A673 (cell line): ENCODE data around the gene MMS22L. TPM values are rescaled to one million over a fixed set of nuclear protein-coding genes. Genes with fewer than 3 reads are reported as not detected.

Experiments
- BruUV-seq: library from RNA; stranded (reverse); fragments of 400-500 nt; replicated peaks from 2 replicates; lab custom pipeline; 2021; lab: Mats Ljungman, UMichigan
- CTCF ChIA-PET: fragments of 300-600 bp; sonication (Branson Sonifier 250); formaldehyde crosslinking; loops from one replicate; lab custom pipeline; 2022; ENCODE audit warnings: antibody characterized with exemption; lab: Charles Lee
- POLR2A ChIA-PET: fragments of 300-600 bp; sonication (Branson Sonifier 250); formaldehyde crosslinking; loops from one replicate; lab custom pipeline; 2022; ENCODE audit warnings: antibody characterized with exemption; ENCODE audit not compliant: low non-redundant PET; lab: Charles Lee
- DNase-seq: peaks from one replicate; pipeline ENCODE4 v3.0.0-alpha.2; 2015; ENCODE audit warnings: low spot score
- H3K27ac ChIP-seq: fragments of 200-600 bp; sonication (generic); 2 replicates; pipeline ENCODE4 v1.5.1; 2016; ENCODE audit warnings: mixed run types, low read depth, mild to moderate bottlenecking, mixed read lengths, antibody characterized with exemption, low read length; ENCODE audit not compliant: poor library complexity, severe bottlenecking
- H3K27me3 ChIP-seq: fragments of 200-600 bp; sonication (generic); replicated peaks from 2 replicates; pipeline ENCODE4 v1.6.1; 2017; ENCODE audit warnings: mixed run types, low read depth, mild to moderate bottlenecking, mixed read lengths, antibody characterized with exemption, low read length; ENCODE audit not compliant: insufficient read depth, poor library complexity
- H3K36me3 ChIP-seq: fragments of 200-600 bp; sonication (generic); 2 replicates; pipeline ENCODE4 v1.6.1; 2016; ENCODE audit warnings: mixed run types, mild to moderate bottlenecking, mixed read lengths, antibody characterized with exemption, low read length; ENCODE audit not compliant: insufficient read depth, poor library complexity, severe bottlenecking
- H3K4me1 ChIP-seq: fragments of 200-600 bp; sonication (generic); 2 replicates; pipeline ENCODE4 v1.6.1; 2017; ENCODE audit warnings: mixed run types, mild to moderate bottlenecking, mixed read lengths, antibody characterized with exemption, low read length; ENCODE audit not compliant: insufficient read depth, poor library complexity, severe bottlenecking
- H3K4me3 ChIP-seq: fragments of 200-600 bp; sonication (generic); 2 replicates; pipeline ENCODE4 v1.5.1; 2016; ENCODE audit warnings: low read depth, mixed run types, mild to moderate bottlenecking, mixed read lengths, low read length; ENCODE audit not compliant: poor library complexity, severe bottlenecking
- H3K9me3 ChIP-seq: fragments of 200-600 bp; sonication (generic); 2 replicates; pipeline ENCODE4 v1.6.1; 2016; ENCODE audit warnings: mixed run types, low read depth, mild to moderate bottlenecking, mixed read lengths, antibody characterized with exemption, low read length; ENCODE audit not compliant: poor library complexity, severe bottlenecking
- EZH2 ChIP-seq: fragments of 200-600 bp; sonication (generic); IDR thresholded peaks from 2 replicates; pipeline ENCODE4 v1.6.1; 2017; ENCODE audit warnings: borderline replicate concordance, low read depth, mild to moderate bottlenecking, mixed read lengths, antibody characterized with exemption, low read length; ENCODE audit not compliant: poor library complexity, severe bottlenecking
- intact Hi-C: fragments of 100-400 bp; cut with micrococcal nuclease; formaldehyde crosslinking; loops from one replicate; pipeline ENCODE4 v1.10.0; 2022; ENCODE audit not compliant: unreplicated experiment
- total RNA-seq: library from RNA; stranded (reverse); gene quantifications from 2 replicates; pipeline ENCODE4 v1.2.3, GENCODE V29; 2021
- TF ChIP-seq, protein P1 (sequence below): fragments of 300-800, 200-600 bp; sonication (generic); conservative IDR thresholded peaks from 2 replicates; pipeline ENCODE4 v1.5.1; 2017; ENCODE audit warnings: low read depth, mild to moderate bottlenecking, antibody characterized with exemption, low read length, moderate library complexity, mixed read lengths

MMS22L gene
- total RNA-seq, 1 experiment from 2014 or later, result 59.2 TPM

DNA sequence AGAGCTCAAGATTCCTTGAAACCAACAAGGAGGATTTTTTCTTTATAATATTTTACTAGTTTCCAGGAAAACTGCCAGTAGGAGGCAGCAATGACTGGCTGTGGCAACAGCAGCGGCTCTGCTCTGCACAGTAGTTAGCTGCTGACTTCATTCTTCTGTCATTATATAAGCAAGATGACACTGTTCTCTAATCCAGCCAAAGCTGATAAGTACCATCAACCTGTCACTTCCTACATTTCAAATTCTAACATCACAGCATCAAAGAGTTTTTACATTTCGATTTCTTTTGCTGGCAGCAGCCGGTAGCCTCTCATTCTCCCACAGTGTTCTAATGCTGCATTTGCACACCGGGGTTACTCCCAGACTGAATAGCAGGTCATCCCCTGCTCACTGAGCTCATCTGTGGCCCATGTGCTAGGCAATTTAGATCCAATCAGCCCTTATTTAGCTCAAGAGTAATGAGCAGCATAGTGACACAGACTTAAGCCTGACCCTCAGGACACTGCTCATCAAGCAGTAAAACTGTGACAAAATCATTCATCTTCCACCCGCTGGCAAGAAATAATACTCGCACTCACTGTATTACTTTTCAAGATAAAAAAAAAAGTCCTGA is 67.8 kb downstream of the MMS22L start:
- H3K27me3 ChIP-seq, result no peaks in the 10 kb centered on the region
- no peak for TF ChIP-seq EZH2
- TF ChIP-seq, protein P1, sequence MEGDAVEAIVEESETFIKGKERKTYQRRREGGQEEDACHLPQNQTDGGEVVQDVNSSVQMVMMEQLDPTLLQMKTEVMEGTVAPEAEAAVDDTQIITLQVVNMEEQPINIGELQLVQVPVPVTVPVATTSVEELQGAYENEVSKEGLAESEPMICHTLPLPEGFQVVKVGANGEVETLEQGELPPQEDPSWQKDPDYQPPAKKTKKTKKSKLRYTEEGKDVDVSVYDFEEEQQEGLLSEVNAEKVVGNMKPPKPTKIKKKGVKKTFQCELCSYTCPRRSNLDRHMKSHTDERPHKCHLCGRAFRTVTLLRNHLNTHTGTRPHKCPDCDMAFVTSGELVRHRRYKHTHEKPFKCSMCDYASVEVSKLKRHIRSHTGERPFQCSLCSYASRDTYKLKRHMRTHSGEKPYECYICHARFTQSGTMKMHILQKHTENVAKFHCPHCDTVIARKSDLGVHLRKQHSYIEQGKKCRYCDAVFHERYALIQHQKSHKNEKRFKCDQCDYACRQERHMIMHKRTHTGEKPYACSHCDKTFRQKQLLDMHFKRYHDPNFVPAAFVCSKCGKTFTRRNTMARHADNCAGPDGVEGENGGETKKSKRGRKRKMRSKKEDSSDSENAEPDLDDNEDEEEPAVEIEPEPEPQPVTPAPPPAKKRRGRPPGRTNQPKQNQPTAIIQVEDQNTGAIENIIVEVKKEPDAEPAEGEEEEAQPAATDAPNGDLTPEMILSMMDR, result peak; percentile 78
- DNase-seq, result peak; percentile 88
- intact Hi-C loops, result loop anchor here (1.0 kb wide), 1 partner anchor 179 kb away; no protein-coding TSS in a partner anchor
- ChIA-PET POLR2A (interaction anchor here (0.7 kb wide), 1 partner anchor 25 kb away, joined by 5 read pairs; no protein-coding TSS in a partner anchor), CTCF (interaction anchor here (0.6 to 1.6 kb wide), 12 partner anchors 10 to 1284 kb away, joined by 3 to 15 read pairs (median 4); no protein-coding TSS in a partner anchor)
- peak overlapping the region; percentile 3 for H3K4me3 ChIP-seq
- BruUV-seq, result TSS peak; percentile 71
- no peaks in the 10 kb centered on the region for H3K9me3 ChIP-seq
- H3K36me3 ChIP-seq, result no peaks in the 10 kb centered on the region
- H3K4me1 ChIP-seq, result peaks cover 20% of the 10 kb centered on the region
- peak overlapping the region; percentile 57 for H3K27ac ChIP-seq

DNA sequence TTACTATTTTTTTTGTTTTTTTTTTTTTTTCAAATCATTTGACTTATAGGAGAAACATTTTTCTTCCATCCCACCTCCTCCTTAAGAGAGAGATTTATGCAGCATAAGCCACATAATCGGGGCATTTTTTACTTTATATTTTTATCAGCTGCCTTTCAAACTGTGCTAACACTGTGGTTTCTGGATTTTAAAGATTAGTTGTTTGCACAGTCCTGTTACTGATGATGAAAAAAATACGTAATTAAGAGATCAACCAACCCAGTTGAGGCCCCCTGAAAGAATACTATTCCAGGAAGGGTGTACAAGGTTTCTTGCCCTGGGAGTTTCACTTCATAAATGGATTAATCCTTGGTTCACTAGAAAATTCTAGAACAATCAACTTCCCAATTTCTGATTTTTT is 68.3 kb downstream of the MMS22L start:
- Histone ChIP-seq H3K4me1 (peaks cover 20% of the 10 kb centered on the region), H3K9me3 (peaks cover under 1% of the 10 kb centered on the region), H3K4me3 (no peak overlapping the region), H3K27me3 (no peaks in the 10 kb centered on the region), H3K36me3 (no peaks in the 10 kb centered on the region), H3K27ac (peak overlapping the region; percentile 46)
- intact Hi-C loops, result loop anchor here (1.0 kb wide), 1 partner anchor 180 kb away; no protein-coding TSS in a partner anchor
- BruUV-seq, result no TSS peak
- no peak for TF ChIP-seq EZH2
- no peak for DNase-seq
- POLR2A ChIA-PET, result interaction anchor here (0.7 kb wide), 1 partner anchor 24 kb away, joined by 5 read pairs; no protein-coding TSS in a partner anchor
- CTCF ChIA-PET, result interaction anchor here (0.6 to 1.6 kb wide), 11 partner anchors 9 to 1283 kb away, joined by 3 to 15 read pairs (median 5); no protein-coding TSS in a partner anchor

DNA sequence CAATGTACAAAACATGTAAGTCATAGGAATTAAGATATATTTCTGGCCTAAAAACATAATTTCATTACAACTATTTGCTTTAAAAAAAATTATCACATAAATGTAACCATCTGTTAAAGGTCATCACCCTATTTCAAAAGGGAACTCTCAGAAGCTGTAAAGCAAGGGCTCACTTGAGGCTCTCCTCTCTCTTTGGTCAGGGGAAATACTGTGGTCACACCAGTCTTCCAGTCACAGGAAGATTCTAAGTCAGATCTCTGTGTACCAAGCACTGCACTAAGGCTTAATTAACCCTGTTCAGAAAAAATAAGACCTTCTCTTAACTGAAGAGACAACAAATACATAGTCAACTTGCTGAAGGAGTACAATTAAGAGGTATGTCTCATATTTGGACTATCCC is 75.6 kb downstream of the MMS22L start:
- H3K9me3 ChIP-seq, result peaks cover 3% of the 10 kb centered on the region
- ChIA-PET POLR2A (no interaction called here), CTCF (no interaction called here)
- no peak overlapping the region for H3K27ac ChIP-seq
- TF ChIP-seq, protein P1, result no peak
- TF ChIP-seq EZH2, result no peak
- intact Hi-C loops, result no loop called here
- no peak overlapping the region for H3K4me3 ChIP-seq
- peaks cover 33% of the 10 kb centered on the region for H3K4me1 ChIP-seq
- BruUV-seq, result no TSS peak
- H3K27me3 ChIP-seq, result no peaks in the 10 kb centered on the region
- no peaks in the 10 kb centered on the region for H3K36me3 ChIP-seq
- DNase-seq, result no peak
